PC-9 (cell line): ENCODE results near the gene MCTP2.

Experiments
- EZH2 ChIP-seq: fragments of 200-600 bp; sonication (generic); IDR thresholded peaks from 2 replicates; pipeline ENCODE4 v1.8.0; 2017; ENCODE audit warnings: antibody characterized with exemption, low read depth
- TF ChIP-seq, protein P1 (sequence below): fragments of 200-600 bp; sonication (generic); conservative IDR thresholded peaks from 2 replicates; pipeline ENCODE4 v1.6.1; 2017; ENCODE audit warnings: mixed run types, antibody characterized with exemption, mild to moderate bottlenecking, moderate library complexity

DNA sequence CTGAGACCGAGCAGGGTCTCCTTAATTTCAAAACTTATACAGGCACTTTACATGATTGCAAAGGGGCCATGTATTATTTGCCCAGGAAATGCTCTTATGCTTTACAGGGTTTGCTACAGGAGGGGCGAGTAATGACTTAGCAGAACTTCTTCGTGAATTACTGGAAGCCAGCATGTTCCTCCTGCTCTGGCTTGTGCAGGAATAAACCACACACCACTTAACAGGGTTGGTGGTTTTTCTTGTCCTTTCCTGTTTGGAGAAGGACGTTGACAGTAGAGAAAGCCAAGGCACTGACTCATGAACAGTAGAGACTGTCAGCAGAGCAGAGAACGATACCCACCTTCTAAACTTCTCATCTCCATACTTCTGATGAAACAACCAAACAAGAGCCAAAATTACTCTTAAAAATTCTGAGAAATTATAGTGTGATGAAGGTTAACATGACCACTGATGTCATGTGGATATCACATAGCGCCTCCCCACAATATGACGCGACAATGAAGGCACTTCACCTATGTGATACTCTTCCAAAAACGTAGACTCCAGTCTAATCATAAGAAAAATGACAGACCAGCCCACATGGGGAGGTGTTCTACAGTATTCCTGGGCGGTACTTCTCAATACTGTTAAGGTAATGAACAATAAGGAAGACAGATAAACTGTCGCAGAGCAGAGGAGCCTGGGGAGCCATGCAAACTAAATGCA is 24.7 kb upstream of the MCTP2 start:
- TF ChIP-seq, protein P1, sequence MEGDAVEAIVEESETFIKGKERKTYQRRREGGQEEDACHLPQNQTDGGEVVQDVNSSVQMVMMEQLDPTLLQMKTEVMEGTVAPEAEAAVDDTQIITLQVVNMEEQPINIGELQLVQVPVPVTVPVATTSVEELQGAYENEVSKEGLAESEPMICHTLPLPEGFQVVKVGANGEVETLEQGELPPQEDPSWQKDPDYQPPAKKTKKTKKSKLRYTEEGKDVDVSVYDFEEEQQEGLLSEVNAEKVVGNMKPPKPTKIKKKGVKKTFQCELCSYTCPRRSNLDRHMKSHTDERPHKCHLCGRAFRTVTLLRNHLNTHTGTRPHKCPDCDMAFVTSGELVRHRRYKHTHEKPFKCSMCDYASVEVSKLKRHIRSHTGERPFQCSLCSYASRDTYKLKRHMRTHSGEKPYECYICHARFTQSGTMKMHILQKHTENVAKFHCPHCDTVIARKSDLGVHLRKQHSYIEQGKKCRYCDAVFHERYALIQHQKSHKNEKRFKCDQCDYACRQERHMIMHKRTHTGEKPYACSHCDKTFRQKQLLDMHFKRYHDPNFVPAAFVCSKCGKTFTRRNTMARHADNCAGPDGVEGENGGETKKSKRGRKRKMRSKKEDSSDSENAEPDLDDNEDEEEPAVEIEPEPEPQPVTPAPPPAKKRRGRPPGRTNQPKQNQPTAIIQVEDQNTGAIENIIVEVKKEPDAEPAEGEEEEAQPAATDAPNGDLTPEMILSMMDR = no peak
- TF ChIP-seq EZH2 = no peak
